ENCODE measurements around the gene MAMDC4.

MAMDC4 gene

GRCh38 chr9:136848393-136849037, 3.6 kb upstream of the MAMDC4 start:
- DNase-seq (ENCODE audit: extremely low read depth in 1 of 2, low read depth in 1 of 2), result no peak

GRCh38 chr9:136849038-136849959, 2.8 kb upstream of the MAMDC4 start, which contains the start of gene PHPT1:
Gene PHPT1, plus strand, starts transcription at chr9:136849409. Its CDS starts 22 bp downstream, at chr9:136849431.
- peak; percentile 91 to 92 for DNase-seq (ENCODE audit: extremely low read depth in 1 of 2, low read depth in 1 of 2)

GRCh38 chr9:136849960-136850865, 1.9 kb upstream of the MAMDC4 start:
- DNase-seq (ENCODE audit: extremely low read depth in 1 of 2, low read depth in 1 of 2), result no peak

- no peak for DNase-seq (ENCODE audit: extremely low read depth in 1 of 2, low read depth in 1 of 2)
These were observed 1.0 kb upstream of the MAMDC4 start for GRCh38 chr9:136850866-136851775.

- no peak for DNase-seq (ENCODE audit: extremely low read depth in 1 of 2, low read depth in 1 of 2)
These were observed 784 bp downstream of the MAMDC4 start for GRCh38 chr9:136852664-136853595.

GRCh38 chr9:136853596-136854112, 1.5 kb downstream of the MAMDC4 start:
- DNase-seq (ENCODE audit: extremely low read depth in 1 of 2, low read depth in 1 of 2), result no peak

GRCh38 chr9:136854113-136854841, 2.1 kb downstream of the MAMDC4 start:
- DNase-seq (ENCODE audit: extremely low read depth in 1 of 2, low read depth in 1 of 2), result no peak

- DNase-seq (ENCODE audit: extremely low read depth in 1 of 2, low read depth in 1 of 2), result no peak
These were observed 2.8 kb downstream of the MAMDC4 start for GRCh38 chr9:136854842-136855460.

- DNase-seq (ENCODE audit: extremely low read depth in 1 of 2, low read depth in 1 of 2), result no peak
These were observed 3.4 kb downstream of the MAMDC4 start for GRCh38 chr9:136855461-136856078.

- no peak for DNase-seq (ENCODE audit: extremely low read depth in 1 of 2, low read depth in 1 of 2)
These were observed 3.9 kb downstream of the MAMDC4 start for GRCh38 chr9:136856079-136856476.

GRCh38 chr9:136856541-136857141, 4.5 kb downstream of the MAMDC4 start:
- DNase-seq (ENCODE audit: extremely low read depth in 1 of 2, low read depth in 1 of 2), result no peak

GRCh38 chr9:136857166-136857565, 5.0 kb downstream of the MAMDC4 start:
- no peak for DNase-seq (ENCODE audit: extremely low read depth in 1 of 2, low read depth in 1 of 2)

GRCh38 chr9:136857581-136858412, 5.7 kb downstream of the MAMDC4 start:
- DNase-seq (ENCODE audit: extremely low read depth in 1 of 2, low read depth in 1 of 2), result no peak

GRCh38 chr9:136858452-136858843, 6.3 kb downstream of the MAMDC4 start:
- DNase-seq (ENCODE audit: extremely low read depth in 1 of 2, low read depth in 1 of 2), result no peak

GRCh38 chr9:136858844-136859757, 7.0 kb downstream of the MAMDC4 start:
- DNase-seq (ENCODE audit: extremely low read depth in 1 of 2, low read depth in 1 of 2), result no peak
